ENCODE measurements around the gene LCA5.
"Not testable (repeated sequence)": the region's sequence is repeated elsewhere in the genome, so short reads cannot be mapped to it uniquely, and the experiment has no call there.

LCA5 gene

DNA sequence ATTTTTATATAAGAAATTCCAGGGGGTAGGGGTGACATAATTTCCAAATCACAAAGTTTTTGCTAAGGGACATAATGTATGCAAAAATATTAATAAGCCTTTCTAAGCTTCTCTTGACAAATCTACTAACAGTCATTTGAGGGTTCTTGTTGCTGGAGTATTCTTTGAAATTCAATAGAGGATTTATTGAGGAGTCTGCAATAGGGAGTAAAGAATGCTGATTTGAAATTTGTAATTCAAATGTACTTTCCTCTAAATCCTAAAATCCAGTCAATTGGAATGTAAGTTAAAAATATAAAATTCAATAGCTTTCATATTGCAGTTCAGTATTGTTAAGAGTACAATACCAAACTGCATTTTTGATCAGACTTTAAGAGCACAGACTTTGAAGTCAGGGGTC is 17.1 kb upstream of the LCA5 start:
- no peak overlapping the region for H3K27ac Mint-ChIP-seq (ENCODE audit: low read depth)
- ATAC-seq (replicated peaks; ENCODE audit: extremely low read depth, poor library complexity, severe bottlenecking) (no peak), DNase-seq (ENCODE audit: low spot score in 2 of 2) (no peak)
- H3K27me3 Mint-ChIP-seq, result no peaks in the 10 kb centered on the region
- H3K9me3 Mint-ChIP-seq, result no peaks in the 10 kb centered on the region
- no peaks in the 10 kb centered on the region for H3K4me1 Mint-ChIP-seq
- H3K4me3 Mint-ChIP-seq, result no peak overlapping the region
- no peaks in the 10 kb centered on the region for H3K36me3 Mint-ChIP-seq (ENCODE audit: insufficient read depth)

DNA sequence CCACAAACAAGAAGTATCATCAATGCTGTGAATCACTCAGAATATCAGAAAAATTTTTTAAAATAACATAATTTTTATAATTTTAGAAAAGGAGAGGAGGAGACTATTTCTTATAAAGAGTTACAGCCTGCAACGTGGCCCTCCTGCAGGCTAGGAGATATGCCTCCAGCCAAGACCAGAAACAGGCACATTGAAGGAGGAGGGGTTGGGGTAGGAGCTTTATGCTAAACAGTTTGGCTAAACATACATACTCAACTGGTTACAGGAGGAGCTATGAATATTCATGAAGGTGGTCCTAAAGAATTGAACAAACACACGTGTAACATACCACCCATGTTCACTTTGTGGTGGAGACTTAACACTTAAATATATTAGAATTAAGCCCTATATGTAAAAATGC is 14.2 kb upstream of the LCA5 start:
- Mint-ChIP-seq H3K27ac (ENCODE audit: low read depth) (no peak overlapping the region), H3K4me1 (no peaks in the 10 kb centered on the region), H3K27me3 (no peaks in the 10 kb centered on the region), H3K9me3 (no peaks in the 10 kb centered on the region), H3K4me3 (no peak overlapping the region), H3K36me3 (ENCODE audit: insufficient read depth) (no peaks in the 10 kb centered on the region)
- ATAC-seq (replicated peaks; ENCODE audit: extremely low read depth, poor library complexity, severe bottlenecking) (no peak), DNase-seq (ENCODE audit: low spot score in 2 of 2) (no peak)

DNA sequence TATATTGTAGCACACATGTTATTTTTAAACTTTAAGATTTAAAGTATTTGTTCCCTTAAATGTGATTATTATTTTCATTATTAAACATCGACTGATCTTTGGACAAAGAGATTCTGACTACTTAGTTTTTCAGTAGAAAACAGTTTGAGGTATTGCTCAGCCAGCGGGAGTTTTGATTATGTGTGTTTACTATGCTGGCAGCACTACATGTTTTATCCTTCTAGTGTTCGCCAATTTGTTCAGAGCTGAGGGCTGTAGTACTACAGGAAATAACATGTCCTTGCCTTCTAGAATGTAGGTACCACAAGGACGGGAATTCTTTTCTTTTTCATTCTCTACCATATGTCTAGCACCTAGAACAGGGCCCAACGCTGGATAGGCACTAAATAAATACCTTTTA is 11.1 kb upstream of the LCA5 start:
- H3K36me3 Mint-ChIP-seq (ENCODE audit: insufficient read depth), result no peaks in the 10 kb centered on the region
- H3K9me3 Mint-ChIP-seq, result no peaks in the 10 kb centered on the region
- H3K4me1 Mint-ChIP-seq, result no peaks in the 10 kb centered on the region
- no peak overlapping the region for H3K4me3 Mint-ChIP-seq
- DNase-seq (ENCODE audit: low spot score in 2 of 2) (no peak), ATAC-seq (replicated peaks; ENCODE audit: extremely low read depth, poor library complexity, severe bottlenecking) (no peak)
- H3K27ac Mint-ChIP-seq (ENCODE audit: low read depth), result no peak overlapping the region
- no peaks in the 10 kb centered on the region for H3K27me3 Mint-ChIP-seq

DNA sequence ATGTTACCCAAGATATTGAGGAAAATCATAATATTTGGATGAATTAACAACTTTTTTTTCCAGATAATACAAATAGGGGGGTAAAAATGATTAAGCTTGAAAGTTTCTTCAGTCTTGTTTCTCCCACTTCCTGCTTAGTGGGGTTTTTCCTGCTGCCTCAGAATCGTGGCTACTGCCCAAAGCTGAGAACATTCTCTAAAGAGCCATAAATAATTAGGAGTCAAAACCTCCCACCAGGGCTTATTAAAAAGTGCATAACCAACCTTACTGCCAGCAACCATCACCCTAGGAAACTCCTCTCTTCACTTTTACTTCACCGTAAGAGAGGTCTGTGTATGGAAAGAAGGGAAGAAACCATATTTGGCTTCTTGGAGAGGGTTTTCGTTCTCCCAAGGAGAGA is 9.0 kb upstream of the LCA5 start:
- no peaks in the 10 kb centered on the region for H3K4me1 Mint-ChIP-seq
- no peak overlapping the region for H3K4me3 Mint-ChIP-seq
- H3K27me3 Mint-ChIP-seq, result peaks cover 11% of the 10 kb centered on the region
- no peaks in the 10 kb centered on the region for H3K9me3 Mint-ChIP-seq
- no peaks in the 10 kb centered on the region for H3K36me3 Mint-ChIP-seq (ENCODE audit: insufficient read depth)
- no peak for ATAC-seq (replicated peaks; ENCODE audit: extremely low read depth, poor library complexity, severe bottlenecking)
- no peak for DNase-seq (ENCODE audit: low spot score in 2 of 2)
- no peak overlapping the region for H3K27ac Mint-ChIP-seq (ENCODE audit: low read depth)

DNA sequence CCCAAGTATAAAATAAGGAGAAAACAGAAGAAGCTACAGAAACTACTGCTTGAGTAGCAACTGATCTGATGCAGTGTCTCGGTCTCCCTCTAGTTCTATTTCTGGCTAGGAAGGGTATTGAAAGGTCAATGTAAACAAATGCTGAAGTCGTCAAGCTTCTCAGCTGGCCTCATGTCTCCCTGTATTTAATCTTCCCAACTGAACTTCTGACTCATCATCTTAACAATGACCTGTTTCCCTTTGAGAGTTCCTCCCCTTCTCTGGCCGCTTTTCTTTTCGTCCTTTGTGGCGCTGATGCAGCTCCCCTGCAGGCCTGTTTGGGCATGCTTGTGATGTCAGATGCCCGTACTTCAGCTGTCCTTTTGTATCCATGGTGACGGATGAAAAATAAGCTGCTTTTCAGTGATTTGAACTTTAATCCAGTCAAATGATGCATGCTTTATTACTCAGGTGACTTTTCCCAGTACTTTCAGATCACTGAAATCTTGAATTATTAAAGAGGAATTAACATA is 7.8 kb upstream of the LCA5 start:
- Mint-ChIP-seq H3K27me3 (peaks cover 22% of the 10 kb centered on the region), H3K27ac (ENCODE audit: low read depth) (no peak overlapping the region), H3K9me3 (no peaks in the 10 kb centered on the region), H3K4me3 (no peak overlapping the region), H3K4me1 (no peaks in the 10 kb centered on the region), H3K36me3 (ENCODE audit: insufficient read depth) (no peaks in the 10 kb centered on the region)
- DNase-seq (ENCODE audit: low spot score in 2 of 2) (no peak), ATAC-seq (replicated peaks; ENCODE audit: extremely low read depth, poor library complexity, severe bottlenecking) (no peak)

DNA sequence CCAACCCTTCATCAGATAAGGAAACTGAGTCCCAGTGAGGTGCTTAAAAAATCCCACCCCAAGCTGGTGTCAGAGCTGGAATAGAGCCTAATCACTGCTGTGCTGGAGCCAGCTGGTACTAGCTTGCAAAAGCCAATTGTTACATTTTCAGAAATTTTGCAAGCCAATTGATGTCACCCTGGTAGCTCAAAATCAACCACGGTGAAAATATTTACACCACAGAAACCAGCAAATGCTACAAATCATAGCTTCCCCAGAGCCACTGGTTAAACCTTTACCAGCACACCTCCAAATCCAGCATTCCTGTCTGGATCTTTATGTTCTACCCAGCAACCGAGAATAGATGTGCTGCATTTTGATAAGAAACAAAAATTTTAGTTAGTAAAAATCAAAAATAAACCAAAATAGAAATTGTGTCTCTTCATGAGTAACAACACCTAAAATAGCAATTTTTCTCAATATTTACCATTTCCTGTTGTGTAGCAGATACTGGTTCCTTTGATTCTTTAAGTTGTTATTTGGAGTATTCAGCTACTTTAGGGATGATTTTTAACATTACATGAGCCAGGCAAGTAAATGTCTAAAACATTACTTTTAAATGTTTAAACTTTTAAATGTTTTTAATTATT is 7.2 kb upstream of the LCA5 start:
- no peak overlapping the region for H3K27ac Mint-ChIP-seq (ENCODE audit: low read depth)
- H3K9me3 Mint-ChIP-seq, result no peaks in the 10 kb centered on the region
- DNase-seq (ENCODE audit: low spot score in 2 of 2) (no peak), ATAC-seq (replicated peaks; ENCODE audit: extremely low read depth, poor library complexity, severe bottlenecking) (no peak)
- H3K4me3 Mint-ChIP-seq, result no peak overlapping the region
- H3K4me1 Mint-ChIP-seq, result no peaks in the 10 kb centered on the region
- H3K27me3 Mint-ChIP-seq, result peaks cover 28% of the 10 kb centered on the region
- H3K36me3 Mint-ChIP-seq (ENCODE audit: insufficient read depth), result no peaks in the 10 kb centered on the region

DNA sequence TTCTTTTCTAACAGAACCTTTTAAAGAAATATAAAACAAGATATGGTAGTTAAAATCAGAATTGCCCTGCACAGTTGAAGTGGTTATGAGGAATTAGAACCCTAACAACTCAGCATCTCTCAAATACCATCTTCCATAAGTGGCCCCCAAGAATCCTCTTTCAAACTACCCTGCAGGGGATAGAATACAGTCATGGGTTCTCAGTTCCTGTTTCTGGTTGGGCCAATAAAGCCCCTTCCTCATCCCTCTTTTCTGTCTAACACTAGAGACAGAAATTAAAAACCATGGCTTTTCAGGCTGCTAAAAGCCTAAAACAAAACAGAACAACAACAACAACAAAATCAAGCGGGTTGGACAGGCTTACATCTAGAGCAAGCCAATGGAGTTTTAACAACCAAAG is 6.7 kb upstream of the LCA5 start:
- Mint-ChIP-seq H3K4me1 (no peaks in the 10 kb centered on the region), H3K4me3 (no peak overlapping the region)
- no peak for ATAC-seq (replicated peaks; ENCODE audit: extremely low read depth, poor library complexity, severe bottlenecking)

DNA sequence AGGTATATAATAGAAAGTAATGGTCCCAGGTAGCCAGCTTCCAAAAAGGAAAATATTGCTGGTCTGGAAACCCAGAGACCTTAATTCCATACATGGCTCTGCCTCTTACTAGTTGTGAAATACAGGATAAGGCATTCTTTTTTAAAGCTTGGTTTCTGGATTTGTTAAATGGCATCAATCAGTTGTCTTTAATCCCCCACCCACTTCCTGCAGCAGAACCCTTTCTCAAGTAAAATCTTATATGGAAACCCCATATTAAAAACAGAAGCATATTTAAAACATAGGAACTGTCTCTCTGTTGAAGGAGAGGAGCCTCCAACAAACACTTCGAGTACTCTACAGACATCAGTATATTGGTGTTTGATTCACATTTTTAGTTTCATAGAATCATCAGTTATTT is 6.2 kb upstream of the LCA5 start:
- Mint-ChIP-seq H3K36me3 (ENCODE audit: insufficient read depth) (no peaks in the 10 kb centered on the region), H3K4me1 (no peaks in the 10 kb centered on the region), H3K4me3 (no peak overlapping the region), H3K9me3 (no peaks in the 10 kb centered on the region), H3K27me3 (peaks cover 31% of the 10 kb centered on the region), H3K27ac (ENCODE audit: low read depth) (no peak overlapping the region)
- ATAC-seq (replicated peaks; ENCODE audit: extremely low read depth, poor library complexity, severe bottlenecking) (no peak), DNase-seq (ENCODE audit: low spot score in 2 of 2) (no peak)

More for the DNA sequence above, 6.7 kb upstream of the LCA5 start:
- H3K27me3 Mint-ChIP-seq, result peaks cover 31% of the 10 kb centered on the region
- DNase-seq (ENCODE audit: low spot score in 2 of 2), result no peak
- no peaks in the 10 kb centered on the region for H3K36me3 Mint-ChIP-seq (ENCODE audit: insufficient read depth)
- no peak overlapping the region for H3K27ac Mint-ChIP-seq (ENCODE audit: low read depth)
- H3K9me3 Mint-ChIP-seq, result no peaks in the 10 kb centered on the region

DNA sequence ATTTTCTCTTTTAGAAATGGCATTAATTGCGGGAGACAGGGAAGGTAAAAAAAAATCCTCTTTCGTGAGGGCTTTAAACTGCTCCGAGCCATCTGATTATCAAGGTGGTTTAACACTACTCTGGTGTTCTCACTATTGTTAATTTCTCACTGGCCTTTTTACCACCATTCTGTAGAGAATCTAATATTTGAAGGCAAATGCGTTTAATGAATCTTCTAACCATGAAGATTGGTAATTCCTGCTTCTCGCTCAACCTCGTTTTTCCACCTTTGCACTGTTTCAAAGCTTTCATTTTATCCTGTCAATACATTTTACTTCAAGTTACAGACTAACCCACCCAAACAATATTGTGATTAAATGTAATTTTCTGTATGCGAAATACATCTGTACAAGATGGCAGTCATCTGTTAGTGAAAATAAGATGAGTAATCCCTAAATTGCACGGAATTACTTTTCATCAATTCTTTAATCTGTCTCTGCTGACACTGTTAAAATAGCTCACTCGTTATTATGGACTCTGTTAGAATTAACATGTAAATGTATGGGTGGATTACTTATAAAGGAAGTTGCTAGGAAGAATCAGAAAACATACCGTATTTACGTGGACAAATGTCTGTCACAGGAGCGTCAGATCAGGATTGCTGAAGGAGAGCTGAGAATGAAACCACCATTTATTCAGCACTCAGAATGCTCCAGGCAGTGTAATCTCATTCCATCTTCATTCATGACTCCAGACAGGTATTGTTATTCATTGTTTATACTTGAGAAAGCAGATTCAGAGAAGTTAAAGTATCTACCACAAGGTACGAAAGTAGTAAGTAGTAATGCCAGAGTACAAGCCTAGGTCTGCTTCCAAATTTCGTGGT is 1.1 kb upstream of the LCA5 start:
- no peak overlapping the region for H3K4me3 Mint-ChIP-seq
- H3K4me1 Mint-ChIP-seq, result no peaks in the 10 kb centered on the region
- H3K9me3 Mint-ChIP-seq, result peaks cover 5% of the 10 kb centered on the region
- peaks cover 52% of the 10 kb centered on the region for H3K27me3 Mint-ChIP-seq
- no peak for DNase-seq (ENCODE audit: low spot score in 2 of 2)
- no peak overlapping the region for H3K27ac Mint-ChIP-seq (ENCODE audit: low read depth)
- H3K36me3 Mint-ChIP-seq (ENCODE audit: insufficient read depth), result peaks cover 4% of the 10 kb centered on the region
- no peak for ATAC-seq (replicated peaks; ENCODE audit: extremely low read depth, poor library complexity, severe bottlenecking)

DNA sequence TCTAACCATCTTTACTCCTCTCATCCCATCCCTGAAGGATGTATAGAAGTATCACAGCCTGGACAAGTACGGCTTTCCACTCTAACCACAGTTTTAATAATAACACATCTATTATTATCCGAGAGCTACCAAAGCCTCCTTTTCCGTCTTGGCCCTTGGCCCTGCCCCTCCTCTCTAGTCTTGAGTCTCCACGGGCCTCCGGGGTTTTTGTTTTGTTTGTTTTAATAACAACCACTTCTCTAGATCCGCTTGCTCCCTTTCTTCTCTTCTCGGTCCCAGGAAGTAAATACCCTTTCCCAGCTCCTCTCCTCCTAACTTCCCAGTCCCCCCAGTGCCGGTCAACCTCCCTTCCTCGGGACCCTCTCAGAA is 661 bp downstream of the LCA5 start:
- Mint-ChIP-seq H3K27me3 (peaks cover 44% of the 10 kb centered on the region), H3K9me3 (peaks cover 5% of the 10 kb centered on the region), H3K36me3 (ENCODE audit: insufficient read depth) (peaks cover 4% of the 10 kb centered on the region), H3K4me3 (no peak overlapping the region), H3K27ac (ENCODE audit: low read depth) (no peak overlapping the region), H3K4me1 (no peaks in the 10 kb centered on the region)
- DNase-seq (ENCODE audit: low spot score in 2 of 2), result no peak
- no peak for ATAC-seq (replicated peaks; ENCODE audit: extremely low read depth, poor library complexity, severe bottlenecking)

DNA sequence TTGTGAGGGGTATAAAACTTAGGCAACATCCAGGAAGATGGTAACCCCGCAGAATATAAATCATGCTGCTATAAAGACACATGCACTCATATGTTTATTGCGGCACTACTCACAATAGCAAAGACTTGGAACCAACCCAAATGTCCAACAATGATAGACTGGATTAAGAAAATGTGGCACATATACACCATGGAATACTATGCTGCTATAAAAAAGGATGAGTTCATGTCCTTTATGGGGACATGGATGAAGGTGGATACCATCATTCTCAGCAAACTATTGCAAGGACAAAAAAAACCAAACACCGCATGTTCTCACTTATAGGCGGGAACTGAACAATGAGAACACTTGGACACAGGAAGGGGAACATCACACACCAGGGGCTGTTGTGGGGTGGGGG is 7.7 kb downstream of the LCA5 start:
- not testable (repeated sequence) for DNase-seq (ENCODE audit: low spot score in 2 of 2); H3K36me3 Mint-ChIP-seq (ENCODE audit: insufficient read depth); H3K4me3 Mint-ChIP-seq; ATAC-seq (replicated peaks; ENCODE audit: extremely low read depth, poor library complexity, severe bottlenecking); H3K4me1 Mint-ChIP-seq; H3K27ac Mint-ChIP-seq (ENCODE audit: low read depth)
- H3K9me3 Mint-ChIP-seq, result peaks cover 11% of the 10 kb centered on the region
- peaks cover 13% of the 10 kb centered on the region for H3K27me3 Mint-ChIP-seq

DNA sequence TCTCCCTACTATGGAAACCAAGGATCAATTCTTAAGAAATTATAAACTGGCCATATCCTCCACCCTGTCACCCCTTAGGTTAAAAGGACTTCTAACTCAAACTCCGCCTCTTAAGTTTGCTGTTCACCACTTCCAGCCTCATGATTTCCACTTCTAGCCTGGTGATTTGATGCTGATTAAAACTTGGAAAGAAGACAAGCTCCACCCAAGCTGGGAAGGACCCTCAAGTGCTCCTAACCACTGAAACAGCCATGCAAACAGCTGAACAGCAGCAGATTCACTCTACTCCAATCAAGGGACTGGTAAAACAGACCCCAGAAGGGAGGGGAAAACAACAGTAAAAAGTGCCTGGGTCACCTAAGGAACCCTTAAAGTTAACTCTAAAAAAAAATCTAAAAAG is 10.3 kb downstream of the LCA5 start:
- no peaks in the 10 kb centered on the region for H3K4me1 Mint-ChIP-seq
- ATAC-seq (replicated peaks; ENCODE audit: extremely low read depth, poor library complexity, severe bottlenecking) (no peak), DNase-seq (ENCODE audit: low spot score in 2 of 2) (no peak)
- H3K36me3 Mint-ChIP-seq (ENCODE audit: insufficient read depth), result no peaks in the 10 kb centered on the region
- H3K27ac Mint-ChIP-seq (ENCODE audit: low read depth), result no peak overlapping the region
- H3K9me3 Mint-ChIP-seq, result peaks cover 11% of the 10 kb centered on the region
- no peak overlapping the region for H3K4me3 Mint-ChIP-seq
- peaks cover 8% of the 10 kb centered on the region for H3K27me3 Mint-ChIP-seq

All from central memory CD8-positive, alpha-beta T cell (primary cell).